GM19043 (cell line): ENCODE results near the gene ZNF773.

Experiments used
- ATAC-seq: cut with Tn5 transposase; IDR thresholded peaks from one replicate; pipeline ENCODE4 v1.9.1; 2021; ENCODE audit warnings: low read depth; ENCODE audit not compliant: unreplicated experiment

Gene ZNF773

GRCh38 chr19:57557659-57558058, 57.9 kb downstream of the ZNF773 start:
- no peak for ATAC-seq
